OCI-LY1 (cell line): Measurements from ENCODE around the gene CXCL6.

Source experiments
- EZH2 ChIP-seq: fragments of 200-600 bp; sonication (generic), shearing (Covaris generic); IDR thresholded peaks from 2 replicates; pipeline ENCODE4 v1.8.0; 2017; ENCODE audit warnings: borderline replicate concordance, mixed run types, mild to moderate bottlenecking, antibody characterized with exemption, low read length, moderate library complexity, mixed read lengths
- TF ChIP-seq, protein P1 (sequence below): fragments of 200-600 bp; sonication (generic), shearing (Covaris generic); IDR thresholded peaks from 2 replicates; pipeline ENCODE4 v1.5.1; 2017; ENCODE audit warnings: mild to moderate bottlenecking, antibody characterized with exemption, low read length, moderate library complexity, mixed read lengths

GRCh38 chr4:73871511-73872310 lies 35.2 kb downstream of the CXCL6 start:
- TF ChIP-seq EZH2: no peak
- TF ChIP-seq, protein P1, sequence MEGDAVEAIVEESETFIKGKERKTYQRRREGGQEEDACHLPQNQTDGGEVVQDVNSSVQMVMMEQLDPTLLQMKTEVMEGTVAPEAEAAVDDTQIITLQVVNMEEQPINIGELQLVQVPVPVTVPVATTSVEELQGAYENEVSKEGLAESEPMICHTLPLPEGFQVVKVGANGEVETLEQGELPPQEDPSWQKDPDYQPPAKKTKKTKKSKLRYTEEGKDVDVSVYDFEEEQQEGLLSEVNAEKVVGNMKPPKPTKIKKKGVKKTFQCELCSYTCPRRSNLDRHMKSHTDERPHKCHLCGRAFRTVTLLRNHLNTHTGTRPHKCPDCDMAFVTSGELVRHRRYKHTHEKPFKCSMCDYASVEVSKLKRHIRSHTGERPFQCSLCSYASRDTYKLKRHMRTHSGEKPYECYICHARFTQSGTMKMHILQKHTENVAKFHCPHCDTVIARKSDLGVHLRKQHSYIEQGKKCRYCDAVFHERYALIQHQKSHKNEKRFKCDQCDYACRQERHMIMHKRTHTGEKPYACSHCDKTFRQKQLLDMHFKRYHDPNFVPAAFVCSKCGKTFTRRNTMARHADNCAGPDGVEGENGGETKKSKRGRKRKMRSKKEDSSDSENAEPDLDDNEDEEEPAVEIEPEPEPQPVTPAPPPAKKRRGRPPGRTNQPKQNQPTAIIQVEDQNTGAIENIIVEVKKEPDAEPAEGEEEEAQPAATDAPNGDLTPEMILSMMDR: no peak
